NCI-H1694 (cell line): ENCODE data around the gene ISG20L2.

ENCODE experiments used
- DNase-seq: peaks from one replicate; lab custom pipeline; 2025; lab: John Stamatoyannopoulos, UW

ISG20L2 gene

DNA sequence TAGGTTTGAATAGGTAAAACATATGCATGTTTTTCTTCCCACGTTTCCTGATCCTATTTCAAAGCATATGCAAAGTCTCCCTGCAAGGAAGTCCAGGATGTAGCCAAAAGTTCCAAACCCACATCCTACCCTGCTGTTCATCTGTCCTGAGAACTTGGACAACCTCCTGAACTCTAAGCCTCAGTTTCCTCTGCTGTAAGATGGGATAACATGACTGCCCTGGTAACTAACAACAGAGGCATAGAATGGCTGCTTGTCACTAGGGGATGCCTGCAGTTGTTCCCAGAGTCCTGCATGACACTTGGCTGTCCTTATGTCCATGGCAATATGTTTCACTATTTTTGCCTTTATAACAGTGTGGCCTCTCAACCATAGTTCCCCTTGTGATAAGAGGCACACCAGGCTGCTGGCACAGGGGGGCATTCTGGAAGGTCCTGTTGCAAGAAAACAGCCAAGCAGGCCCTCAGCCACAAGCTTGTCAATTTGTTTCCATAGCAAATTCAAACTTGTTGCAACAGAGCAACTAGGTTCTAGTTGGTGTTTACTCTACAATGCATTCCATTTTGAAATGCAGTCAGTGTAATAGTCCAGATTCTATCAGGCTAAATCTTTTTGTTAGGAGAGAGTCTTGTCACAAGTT lies 24.4 kb upstream of the ISG20L2 start:
- no peak for DNase-seq

DNA sequence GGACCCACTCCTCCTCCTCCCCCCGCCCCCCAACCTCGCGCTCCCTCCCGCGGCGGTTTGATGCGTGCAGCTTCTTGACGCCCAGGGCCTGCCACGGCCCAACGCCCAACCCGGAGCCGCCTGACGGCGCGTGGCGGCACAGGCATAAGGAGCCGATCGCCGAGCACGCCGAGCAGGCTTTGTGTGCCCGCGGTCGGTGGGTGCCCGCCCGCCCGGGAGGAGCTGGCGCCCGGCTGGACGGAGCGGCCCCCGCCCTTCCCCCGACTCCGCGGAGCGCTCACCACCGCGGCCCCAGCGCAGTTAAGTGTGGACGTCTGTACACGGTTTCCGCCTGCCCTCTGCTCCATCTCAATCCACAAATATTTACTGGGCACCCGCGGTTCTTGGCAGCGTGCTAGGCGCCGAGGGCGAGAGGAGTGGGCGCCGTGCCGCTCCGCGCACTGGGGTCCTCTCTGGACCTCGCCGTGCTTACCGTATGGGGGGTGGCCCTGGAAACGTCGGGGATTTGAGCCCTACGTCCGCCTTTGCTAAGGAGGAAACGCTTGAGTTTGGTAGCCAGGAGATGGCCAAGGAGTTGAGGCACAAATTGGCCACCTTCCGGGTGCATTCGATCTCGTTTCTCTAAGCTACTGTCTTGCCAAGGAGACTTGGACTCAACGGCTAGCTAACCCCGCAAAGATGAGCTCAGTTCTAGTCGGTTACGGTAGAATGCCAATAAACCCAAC lies 23.4 kb upstream of the ISG20L2 start:
- peak; percentile 97 for DNase-seq

DNA sequence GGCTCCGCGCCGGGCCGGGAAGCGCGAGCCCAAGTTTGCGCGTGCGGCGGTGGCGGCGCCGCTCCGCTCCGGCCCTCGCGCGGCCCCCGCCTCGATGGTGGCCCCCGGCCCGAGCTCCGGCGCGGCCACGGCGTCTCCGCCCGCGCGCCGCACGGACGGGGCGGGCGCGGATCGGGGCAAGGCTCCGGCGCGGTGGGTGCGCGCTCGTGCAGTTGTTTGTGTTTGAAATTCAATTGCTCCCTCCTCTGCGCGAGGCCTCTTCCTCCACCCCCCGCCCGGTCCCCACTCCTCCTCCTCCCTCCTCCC lies 22.8 kb upstream of the ISG20L2 start, which contains the start of gene HDGF:
HDGF (minus strand) TSS at position 225 of the 306 bp plus-strand sequence. CDS start 246 bp downstream, outside the sequence.
- DNase-seq = no peak

DNA sequence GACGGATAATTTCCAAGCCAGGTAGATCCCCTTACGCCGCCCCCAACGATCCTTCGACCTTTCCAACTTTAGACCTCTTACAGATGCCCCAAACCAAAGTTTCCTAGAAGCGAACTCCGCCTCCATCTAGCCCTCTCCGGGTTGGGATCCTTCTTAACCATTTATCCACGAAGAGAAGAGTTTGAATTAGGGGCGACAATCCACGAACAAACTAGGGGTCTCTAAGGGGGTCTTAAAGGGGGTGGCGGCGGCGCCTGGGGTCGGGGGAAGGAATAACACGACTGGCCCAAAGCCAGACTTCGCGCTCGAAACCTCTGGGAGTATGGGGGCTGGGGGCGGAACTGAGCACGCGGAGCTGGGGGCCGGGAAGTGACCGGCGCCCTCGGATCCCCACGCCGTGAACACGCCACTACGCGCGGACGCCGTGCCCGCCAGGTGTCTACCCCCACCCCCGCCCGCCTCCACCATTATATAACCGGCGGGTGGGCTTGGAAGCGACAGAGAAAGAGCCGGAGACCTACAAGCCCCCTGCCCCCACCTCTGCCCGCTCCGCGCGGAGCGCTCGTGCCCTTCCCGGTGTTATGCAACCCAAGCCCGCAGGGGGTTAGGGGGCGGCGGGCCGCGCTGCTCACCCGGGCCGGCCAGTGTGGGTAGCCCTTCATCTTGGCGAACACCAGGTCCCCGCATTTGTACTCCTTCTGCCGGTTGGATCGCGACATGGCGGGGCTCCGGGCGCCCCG lies 22.3 kb upstream of the ISG20L2 start:
- no peak for DNase-seq

DNA sequence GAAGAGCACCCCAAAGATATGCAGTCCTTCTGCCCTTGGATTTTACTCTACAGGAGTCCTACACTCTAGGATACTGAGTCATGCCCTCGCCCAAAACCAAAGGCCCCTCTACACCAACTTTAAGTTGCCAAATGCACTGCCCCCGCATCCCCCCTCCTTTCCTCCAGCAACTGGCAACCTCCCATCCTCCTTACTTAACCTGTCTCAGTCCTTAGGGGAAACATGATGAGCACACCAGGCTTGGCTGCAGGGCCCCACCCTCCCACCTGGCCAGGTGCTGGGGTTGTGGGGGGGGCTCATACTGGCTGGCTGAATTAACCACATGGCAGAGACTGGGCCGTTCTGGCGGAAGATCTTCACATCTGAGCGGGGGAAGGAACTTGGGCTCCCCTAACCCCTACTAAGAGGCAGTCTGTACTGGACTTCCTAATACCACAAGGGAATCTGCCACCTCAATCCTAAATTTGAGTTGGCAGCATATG lies 21.7 kb upstream of the ISG20L2 start:
- no peak for DNase-seq

DNA sequence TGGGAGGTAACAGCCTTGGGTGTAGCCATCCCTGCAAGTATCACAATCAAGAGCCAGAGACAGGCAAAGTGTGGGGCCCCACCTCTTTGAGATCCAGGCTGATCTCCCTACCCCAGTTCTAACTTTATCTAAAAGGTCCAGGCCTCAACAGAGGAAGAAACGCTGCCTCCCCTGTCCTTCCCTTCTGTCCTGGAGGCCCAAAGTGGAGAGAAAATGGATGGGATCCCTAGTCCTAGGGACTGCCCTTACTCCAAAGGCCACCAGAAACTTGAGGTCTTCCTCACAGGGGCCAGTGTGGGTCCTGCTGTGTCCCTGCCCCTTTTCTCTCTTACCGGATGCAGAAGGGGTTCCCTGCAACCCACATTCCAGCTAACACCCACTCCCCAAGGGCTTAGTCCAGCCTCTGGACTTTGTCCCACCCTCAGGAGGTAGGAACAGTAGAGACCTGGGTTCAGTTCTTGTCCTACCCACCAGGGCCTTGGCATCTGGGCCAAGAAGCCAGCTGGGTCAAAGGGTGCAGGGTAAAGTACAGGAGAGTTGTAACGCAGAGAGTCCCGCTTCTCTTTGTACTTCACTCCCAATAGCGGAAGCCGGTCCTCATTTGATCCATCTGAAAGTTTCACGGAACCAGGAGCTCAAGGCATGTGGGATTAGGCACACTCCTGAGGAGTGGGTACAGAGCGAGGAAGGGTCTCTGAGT lies 21.0 kb upstream of the ISG20L2 start:
- no peak for DNase-seq

DNA sequence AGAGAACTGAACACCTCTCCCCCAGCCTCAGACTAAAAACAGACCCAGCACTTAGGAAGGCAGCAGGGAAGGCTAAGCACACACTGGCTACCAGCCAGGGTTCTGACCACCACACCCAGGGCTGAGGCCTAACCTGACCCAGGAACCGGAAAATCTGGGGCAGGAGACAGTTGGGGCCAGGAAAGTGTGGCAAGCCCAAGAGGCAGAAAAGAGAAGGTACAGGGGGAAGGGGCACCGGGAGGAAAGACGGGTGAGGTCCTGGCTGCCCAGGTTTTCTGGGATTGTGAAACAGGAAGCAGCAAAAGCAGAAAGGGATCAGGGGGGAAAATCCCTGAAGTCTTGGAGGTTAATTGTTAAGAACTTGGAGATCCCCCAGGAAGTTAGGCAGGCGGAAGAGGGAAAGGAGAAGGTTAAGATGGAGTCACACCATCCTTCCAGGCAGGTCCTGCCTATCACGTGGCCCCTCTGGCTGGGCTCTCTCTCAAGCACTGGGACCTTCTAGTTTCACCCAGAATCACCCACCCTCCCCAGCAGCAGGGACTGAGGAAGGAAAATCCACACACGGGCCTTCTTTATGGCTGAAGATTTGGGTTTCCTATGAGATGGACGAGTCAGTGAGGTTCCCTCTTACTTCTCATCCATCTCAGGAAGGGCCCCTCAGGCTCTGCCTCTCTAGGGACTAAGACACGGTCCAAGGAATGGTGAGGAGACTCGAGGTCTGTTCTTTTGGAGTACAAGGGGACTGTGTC lies 20.3 kb upstream of the ISG20L2 start:
- DNase-seq = no peak

DNA sequence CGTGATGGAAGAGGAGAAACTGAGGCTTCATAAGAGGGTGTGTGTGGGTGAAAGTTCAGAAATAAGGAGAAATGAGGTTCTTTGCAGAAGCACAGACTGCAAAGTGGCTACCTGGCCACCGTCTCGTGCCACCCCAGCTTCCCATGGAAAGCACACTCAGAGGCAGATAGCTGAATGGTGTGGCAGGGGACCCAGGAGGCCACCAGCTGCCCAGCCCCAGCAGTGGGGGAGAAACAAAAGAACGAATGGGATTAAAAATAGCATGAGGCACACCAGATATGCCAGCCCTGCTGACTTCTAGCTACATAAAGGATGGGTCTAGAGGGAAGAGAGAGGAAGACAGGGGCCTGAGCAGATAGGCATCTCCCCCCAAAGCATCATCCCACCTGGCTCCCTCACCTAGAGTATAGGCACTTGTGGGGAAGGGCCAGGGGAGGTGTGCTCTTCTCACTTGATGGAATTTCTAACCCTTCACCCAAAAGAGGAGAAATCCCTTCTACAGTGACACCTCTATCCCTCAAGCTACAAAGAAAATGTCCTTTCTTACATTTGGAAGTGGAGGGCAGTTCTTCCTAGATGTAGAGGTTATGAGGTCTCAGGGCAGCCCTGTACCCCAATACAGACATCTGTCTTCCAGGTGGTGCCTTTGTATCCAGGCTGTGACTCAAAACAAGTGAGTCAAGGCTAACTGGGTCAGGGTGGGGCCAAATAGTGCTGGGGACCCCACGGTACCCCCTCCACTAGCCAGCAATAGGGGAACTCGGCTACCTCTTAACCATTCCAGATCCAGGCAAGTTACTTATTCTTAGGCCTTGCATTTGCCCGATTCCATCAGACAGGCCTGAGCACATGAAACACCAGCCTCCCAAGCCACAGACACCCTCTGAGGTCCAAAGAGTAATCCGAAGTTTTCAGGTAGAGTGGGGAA lies 19.4 kb upstream of the ISG20L2 start:
- DNase-seq = no peak

DNA sequence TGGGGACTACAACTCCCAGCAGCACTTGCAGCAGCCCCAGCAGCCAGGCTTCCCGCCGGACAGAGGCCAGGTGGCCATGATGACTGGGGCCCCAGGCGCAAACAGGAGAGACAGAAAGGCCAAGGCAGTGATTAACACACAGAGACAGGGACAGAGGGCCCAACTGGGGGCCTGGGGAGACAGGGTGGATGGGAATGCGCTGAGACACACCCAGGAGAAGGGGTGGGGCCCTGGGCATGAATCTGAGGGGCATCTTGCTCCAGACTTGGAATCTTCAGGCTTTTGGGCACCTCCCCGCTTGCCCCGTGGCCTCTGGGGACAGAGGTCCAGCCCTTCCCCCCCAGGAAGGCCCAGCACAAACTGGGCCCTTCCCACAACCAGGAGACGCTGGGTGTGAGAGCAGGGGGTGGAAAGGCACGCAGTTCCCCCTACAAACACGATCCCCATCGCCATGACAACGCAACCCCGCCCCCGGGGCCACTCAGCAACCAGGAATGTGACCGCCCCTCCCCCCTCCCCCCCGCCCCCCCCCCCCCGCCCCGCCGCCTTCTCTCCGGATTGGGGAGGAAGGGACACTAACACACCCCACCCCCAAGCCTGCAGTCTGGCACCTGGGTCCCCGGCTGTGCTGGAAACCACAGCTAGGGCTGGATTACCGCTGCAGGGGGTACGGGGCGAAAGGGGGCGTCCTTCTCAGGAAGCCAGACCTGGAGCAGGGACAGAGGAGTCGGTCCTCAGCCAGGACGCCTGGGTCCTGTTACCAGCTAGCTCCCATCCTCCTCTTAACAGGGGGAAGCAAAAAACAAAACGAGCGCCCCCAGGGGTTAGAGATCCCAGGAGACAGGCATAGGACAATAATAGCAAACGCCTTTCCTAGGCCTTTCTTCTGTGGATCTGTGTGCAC lies 18.4 kb upstream of the ISG20L2 start:
- peak; percentile 60 for DNase-seq

DNA sequence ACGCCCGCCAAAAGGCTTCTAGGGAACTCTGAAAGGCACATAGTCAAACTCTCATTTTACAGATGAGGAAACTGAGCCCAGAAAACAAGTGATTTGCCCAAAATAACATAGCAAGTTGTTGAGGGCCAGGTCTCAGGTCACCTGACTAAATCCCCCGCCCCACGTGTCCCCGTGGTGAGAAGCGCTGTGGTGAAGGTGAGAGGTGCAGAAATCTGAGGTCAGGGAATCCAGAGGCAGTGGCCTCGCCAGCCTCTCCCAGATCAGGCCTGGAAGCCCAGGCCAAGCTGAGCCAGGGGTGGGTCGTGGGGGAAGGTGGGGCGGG lies 17.8 kb upstream of the ISG20L2 start:
- DNase-seq = no peak

DNA sequence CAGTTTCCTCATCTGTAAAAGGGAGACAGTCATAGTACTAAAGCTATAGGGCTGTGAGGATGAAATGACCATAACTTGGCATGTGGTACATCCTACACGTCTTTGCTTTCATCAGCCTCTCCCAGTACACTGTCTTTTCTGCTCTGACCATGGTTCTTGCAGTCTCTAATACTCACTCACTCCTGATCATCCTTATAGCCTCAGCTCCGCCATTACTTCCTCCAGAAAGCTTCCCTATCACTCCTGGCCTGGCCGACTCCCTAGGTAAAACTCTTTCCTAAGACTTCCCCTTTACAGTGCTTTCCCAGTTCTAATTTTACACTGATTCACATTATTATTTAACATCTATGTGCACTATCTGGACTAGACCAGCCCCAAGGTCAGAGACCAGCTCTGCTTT lies 17.3 kb upstream of the ISG20L2 start:
- DNase-seq = no peak

DNA sequence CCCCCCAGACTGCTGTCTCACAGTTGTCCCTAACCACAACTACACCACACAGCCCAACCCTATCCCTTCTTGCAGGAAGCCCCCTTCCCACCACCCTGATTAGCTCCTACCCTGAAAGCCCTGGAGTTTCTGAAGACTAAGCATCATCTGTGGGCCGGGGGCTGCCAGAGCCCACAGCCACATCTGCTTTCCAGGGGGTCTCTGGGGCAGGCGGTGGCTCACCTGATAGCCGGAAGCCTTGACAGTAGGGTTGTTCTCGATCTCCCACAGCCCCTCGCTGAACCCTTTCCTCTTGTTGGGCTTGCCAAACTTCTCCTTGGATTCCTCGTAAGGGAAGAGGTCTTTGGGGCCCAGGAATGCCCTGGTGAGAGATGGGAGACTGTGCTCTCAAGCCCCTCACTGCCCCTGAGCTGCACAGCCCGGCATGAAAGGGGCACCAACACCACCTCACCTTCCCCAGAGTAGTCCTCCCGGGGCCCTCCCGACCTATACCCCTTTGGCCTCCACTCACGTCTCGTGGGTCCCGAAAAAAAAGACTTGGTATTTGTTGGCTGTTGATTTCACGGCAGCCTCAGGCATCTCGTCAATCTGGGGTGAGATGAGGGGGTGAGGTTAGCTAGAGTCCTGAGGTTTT lies 16.3 kb upstream of the ISG20L2 start:
- DNase-seq = no peak

DNA sequence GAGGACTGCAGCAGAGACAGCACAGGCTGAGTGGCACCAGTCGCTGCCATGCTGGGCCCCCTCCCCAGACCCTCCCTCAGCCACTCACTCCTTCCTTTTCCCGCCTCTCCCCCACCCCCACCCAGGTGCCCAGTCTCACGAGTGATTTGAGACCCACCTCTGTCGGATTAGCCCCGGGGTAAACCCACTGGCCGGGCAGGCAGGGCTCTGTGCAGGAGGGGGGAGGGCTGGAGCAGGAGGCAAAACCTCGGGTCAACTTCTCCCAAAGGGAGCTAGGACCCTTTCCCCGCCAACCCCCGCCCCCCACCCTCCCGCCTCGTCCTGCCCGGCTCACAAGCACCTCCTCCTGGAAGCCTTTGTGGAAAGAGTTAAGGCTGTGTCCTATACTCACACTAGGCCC lies 15.8 kb upstream of the ISG20L2 start:
- DNase-seq = no peak

DNA sequence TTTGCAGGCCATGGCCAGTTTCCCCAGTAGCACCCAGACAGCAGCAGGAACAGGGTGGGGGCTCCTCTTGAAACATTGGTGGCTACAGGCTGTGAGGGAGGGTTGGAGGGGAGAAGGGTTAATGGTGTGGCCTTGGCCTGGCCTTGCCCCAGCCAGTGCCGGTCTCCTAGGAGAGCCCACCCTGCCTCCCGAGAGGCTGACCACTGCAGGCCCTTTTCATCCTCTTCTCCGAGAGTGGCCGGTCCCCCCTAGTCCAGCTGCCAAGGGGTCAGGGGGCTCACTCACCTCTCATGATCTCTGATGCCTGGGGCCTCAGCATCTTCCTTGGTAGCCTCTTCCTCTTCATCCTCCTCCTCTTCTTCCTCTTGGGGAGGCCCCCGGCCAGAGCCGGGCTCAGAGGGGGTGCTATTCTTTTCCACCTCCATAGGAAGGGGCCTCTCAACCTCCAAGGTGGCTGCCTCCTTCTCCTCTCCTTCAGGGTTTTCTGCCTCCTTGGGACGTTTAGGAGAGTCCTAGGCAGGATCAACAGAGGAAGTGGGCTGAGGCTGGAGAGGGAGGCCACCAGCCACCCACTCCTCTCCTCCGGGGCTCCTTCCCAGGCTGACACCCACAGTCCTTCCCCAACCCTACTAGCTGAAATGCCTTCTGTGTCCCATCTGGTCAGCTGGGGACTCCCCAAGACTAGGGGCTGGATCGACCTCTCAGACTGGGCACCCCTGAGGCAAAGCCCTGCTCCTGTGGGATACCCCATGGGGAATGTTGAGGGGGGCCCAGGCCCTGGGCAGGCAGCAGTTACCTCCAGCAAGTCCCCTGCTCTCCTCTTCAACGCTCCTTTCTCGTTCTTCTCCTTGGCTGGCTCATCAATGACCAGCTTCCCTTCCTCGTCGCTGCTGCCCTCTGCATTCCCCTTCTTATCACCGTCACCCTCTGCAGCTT lies 15.1 kb upstream of the ISG20L2 start:
- DNase-seq = no peak

DNA sequence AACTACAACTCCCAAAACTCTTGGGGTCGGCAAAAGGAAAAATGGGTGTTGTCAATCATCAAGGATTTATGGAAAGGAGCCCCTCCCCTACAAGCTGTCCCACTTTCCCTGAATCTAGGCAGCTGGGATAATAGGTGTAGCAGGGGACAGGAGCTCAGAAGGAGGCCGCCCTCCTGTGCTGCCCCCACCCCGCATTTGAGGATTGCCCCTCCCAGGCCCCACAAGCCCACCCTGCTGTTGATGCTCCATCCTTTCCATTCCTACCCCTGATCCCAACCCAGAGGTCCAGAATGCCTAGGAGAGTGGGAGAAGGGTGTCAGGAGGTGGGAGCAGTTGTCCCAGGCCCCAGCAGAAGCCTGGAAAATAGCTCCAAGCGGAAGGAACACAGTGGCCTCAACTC lies 14.2 kb upstream of the ISG20L2 start:
- no peak for DNase-seq

DNA sequence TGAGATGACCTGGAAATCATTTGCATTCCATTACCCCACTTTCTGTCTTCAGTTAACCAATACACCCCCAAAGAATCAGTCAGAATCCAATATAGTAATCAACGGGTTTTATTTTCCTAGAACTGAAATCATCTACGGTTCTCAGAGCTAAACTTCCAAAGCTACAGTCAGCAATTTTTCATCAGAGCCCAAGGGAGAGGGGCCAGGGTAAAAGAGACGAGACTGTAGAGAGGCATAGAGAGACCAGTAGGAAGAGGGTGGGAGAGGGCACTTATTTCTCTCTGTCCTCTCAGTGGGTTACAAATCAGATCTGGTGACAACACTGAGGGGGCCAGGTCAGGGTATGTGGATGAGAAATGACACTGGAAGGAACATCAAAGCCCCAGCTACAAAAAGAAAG lies 13.5 kb upstream of the ISG20L2 start:
- no peak for DNase-seq

DNA sequence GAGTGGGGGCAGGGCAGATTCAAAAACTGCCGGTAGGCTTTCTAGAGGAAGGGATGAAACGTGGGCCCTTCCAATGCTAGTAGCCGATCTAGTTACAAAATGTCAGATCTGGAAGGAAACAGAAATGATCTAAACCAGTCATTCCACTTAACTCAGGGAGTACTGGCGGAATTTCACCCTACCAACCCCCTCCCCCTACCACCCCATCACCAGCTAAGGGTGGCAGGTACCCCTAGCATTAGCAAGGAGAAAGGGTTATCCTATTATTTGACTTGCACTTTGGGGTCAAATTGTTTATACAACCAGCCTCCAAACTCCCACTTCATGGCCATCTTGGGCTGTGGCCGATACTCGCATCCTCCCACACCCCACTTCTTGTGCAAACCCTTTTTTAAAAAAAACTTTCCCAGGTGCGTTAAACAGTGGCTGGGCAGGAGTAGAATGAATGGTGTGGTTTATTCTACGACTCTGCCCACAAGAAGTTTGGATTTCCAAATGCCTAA lies 13.0 kb upstream of the ISG20L2 start:
- DNase-seq = no peak
